LNCaP clone FGC (cell line): ENCODE data around the gene SLC16A11.
A peak's percentile ranks its signal among the peaks of the same experiment; 100 is the strongest.

ENCODE experiments used
- DNase-seq: peaks from one replicate; pipeline ENCODE4 v3.0.0-alpha.2; 2011; ENCODE audit warnings: low read depth
- H3K4me3 ChIP-seq: 2 replicates; pipeline ENCODE4 v1.5.1; 2011; ENCODE audit warnings: mild to moderate bottlenecking, low read depth, low read length, control low read depth
- TF ChIP-seq, protein P1 (sequence below): IDR thresholded peaks from 2 replicates; pipeline ENCODE4 v1.5.1; 2012; ENCODE audit warnings: mild to moderate bottlenecking; ENCODE audit not compliant: control insufficient read depth, insufficient read depth; ENCODE audit errors: extremely low read depth

Gene SLC16A11

GRCh38 chr17:7002288-7003047 lies 41.4 kb downstream of the SLC16A11 start:
- TF ChIP-seq, protein P1, sequence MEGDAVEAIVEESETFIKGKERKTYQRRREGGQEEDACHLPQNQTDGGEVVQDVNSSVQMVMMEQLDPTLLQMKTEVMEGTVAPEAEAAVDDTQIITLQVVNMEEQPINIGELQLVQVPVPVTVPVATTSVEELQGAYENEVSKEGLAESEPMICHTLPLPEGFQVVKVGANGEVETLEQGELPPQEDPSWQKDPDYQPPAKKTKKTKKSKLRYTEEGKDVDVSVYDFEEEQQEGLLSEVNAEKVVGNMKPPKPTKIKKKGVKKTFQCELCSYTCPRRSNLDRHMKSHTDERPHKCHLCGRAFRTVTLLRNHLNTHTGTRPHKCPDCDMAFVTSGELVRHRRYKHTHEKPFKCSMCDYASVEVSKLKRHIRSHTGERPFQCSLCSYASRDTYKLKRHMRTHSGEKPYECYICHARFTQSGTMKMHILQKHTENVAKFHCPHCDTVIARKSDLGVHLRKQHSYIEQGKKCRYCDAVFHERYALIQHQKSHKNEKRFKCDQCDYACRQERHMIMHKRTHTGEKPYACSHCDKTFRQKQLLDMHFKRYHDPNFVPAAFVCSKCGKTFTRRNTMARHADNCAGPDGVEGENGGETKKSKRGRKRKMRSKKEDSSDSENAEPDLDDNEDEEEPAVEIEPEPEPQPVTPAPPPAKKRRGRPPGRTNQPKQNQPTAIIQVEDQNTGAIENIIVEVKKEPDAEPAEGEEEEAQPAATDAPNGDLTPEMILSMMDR = no peak
- DNase-seq = no peak
- H3K4me3 ChIP-seq = no peak overlapping the region

DNA sequence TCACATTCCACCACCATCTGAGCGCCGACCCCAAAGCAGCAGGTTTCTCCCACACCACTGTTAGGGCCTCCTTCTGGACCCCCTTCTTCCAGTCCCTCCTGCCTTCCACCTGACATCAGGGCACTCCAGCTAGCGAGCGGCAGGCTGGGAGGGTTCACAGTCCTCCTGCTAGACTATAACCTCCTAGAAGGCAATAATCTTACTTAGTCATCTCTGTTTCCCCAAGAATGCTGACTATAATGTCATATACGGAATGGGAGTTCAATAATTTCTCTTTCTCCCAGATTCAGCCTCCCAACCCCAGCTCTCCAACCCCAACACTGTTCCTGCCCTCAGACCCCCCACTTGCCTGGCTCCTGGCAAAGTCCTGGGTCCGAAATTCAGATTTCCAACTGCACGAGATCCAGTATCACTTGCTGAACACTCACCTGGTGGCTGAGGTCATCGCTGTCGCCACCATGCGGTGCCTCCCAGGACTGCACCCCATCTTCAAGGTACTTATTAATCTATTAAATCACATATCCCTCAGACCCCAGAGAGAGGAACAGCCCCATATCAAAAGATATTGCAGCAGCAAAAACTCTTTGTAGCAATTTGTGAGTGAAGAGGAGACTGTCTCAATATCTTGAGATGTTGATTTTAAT lies 42.5 kb downstream of the SLC16A11 start:
- TF ChIP-seq, protein P1 = peak; percentile 66
- H3K4me3 ChIP-seq = no peak overlapping the region
- no peak for DNase-seq

DNA sequence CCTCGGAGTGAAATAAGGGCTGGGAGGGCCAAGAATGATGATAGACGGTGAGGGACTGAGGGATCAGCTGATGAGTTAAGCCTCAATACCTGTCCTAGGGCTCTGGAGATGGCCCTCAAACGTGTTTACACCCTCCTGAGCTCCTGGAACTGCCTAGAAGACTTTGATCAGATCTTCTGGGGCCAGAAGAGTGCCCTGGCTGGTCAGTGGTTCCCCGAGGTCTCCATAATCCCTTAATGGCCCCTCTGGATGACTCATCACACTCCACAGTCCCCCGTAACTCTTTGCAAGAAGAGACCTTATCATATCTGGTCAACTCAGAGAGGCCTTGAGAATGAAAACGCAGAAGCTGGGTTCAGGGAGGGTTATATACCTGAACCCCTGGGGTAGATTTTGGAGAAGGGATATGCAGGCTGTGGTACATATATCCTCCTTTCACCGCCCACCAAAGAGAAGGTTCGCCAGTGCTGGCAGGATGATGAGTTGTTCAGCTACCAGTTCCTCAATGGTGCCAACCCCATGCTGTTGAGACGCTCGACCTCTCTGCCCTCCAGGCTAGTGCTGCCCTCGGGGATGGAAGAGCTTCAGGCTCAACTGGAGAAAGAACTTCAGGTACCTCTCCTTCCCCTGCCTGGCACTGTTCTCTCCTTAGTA lies 44.9 kb downstream of the SLC16A11 start:
- no peak for DNase-seq
- no peak overlapping the region for H3K4me3 ChIP-seq
- TF ChIP-seq, protein P1 = no peak

DNA sequence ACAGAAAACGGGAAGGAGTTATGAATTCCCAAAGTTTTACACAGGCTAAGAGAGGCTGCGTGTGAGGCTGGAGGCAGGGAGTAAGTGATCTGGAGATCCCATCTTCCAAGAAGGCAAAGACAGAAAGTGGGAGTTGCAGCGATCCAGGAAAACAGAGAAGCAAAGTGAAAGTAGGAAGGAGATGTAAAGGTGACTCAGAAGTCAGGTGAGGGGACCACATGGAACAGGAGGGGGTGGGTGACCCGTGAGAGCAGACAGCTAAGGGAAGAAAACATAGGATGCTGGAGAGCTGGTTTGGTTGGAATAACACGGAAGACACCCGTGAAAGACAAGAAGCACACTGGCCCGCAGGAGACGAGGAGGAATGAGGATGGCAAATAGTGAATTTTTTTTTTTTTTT lies 46.7 kb downstream of the SLC16A11 start:
- DNase-seq = no peak
- no peak overlapping the region for H3K4me3 ChIP-seq
- TF ChIP-seq, protein P1 = no peak

DNA sequence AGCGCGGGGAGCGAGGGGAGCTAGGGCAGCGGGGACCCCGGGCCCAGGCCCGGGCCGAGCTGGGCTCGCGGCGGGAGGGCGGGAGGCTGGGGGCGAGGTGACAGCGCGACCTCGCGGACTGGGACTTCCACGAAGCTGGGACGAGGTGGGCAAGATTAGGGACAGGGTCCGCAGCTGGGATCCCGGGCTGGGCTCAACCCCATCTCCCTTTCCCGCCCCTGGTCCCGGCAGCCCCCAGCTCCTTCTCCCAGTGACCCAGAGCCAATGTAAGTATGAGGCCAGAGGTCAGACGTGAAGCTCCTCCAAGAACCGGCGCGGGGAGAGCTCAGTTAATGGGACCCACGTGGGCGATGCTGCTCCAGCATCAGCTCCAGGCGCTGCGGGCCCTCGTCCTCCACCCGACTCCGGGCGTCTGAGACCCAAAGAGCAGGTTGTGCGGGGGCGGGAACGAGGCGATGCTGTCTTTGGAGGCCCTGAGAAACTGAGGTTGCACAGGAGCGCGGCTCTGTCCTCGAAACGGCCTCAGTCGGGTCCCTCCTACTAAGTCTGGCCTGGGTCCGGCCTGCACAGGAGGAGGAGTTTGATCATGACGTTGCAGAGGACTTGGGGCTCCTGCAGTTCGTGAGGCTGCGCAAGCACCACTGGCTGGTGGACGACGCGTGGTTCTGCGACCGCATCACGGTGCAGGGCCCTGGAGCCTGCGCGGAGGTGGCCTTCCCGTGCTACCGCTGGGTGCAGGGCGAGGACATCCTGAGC lies 47.5 kb downstream of the SLC16A11 start:
- TF ChIP-seq, protein P1 = no peak
- no peak for DNase-seq
- H3K4me3 ChIP-seq = no peak overlapping the region

DNA sequence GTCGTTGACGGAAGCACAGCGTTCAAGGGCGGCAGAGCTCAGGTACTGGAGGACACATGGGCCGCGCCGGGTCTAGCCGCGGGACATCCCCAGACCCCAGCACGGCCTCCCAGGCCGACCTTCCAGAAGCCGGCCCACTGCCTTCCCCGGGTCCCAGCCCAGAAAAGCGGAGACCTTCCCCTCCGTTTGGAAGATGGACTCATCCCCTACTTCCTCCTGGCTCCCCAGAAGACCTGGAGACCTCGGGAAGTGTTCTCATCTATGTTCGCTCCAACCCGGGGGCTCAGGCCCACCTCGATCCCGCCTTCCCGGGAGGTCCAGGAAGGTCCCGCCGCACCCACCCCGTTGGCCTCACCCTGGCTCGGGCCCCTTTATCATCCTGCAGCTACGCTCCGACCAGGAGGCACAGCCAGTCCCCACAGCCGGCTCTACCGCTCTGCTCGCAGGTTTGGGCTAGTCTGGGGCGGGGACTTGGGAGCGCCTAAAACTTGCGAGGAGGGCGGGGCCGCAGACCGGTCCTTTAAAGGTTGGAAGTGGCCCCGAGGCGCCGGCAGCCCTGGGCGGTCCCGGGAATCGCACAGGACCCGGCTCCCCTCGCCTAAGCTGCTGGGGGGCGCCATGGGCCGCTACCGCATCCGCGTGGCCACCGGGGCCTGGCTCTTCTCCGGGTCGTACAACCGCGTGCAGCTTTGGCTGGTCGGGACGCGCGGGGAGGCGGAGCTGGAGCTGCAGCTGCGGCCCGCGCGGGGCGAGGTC lies 48.2 kb downstream of the SLC16A11 start, which contains the start of gene ALOX12:
Gene ALOX12 (plus strand): TSS at position 550 of the 756 bp plus-strand sequence. CDS start 69 bp downstream, at position 619.
- no peak within 1 kb of the TSS for H3K4me3 ChIP-seq
- DNase-seq = no peak
- TF ChIP-seq, protein P1 = no peak
